HG03135 (cell line): ENCODE measurements around the gene AIFM3.
"Not testable (repeated sequence)": the region's sequence is repeated elsewhere in the genome, so short reads cannot be mapped to it uniquely, and the experiment has no call there.

Source experiments
- ATAC-seq: cut with Tn5 transposase; IDR thresholded peaks from one replicate; pipeline ENCODE4 v1.9.1; 2021; ENCODE audit warnings: mild to moderate bottlenecking, moderate library complexity; ENCODE audit not compliant: unreplicated experiment

Gene AIFM3, protein sequence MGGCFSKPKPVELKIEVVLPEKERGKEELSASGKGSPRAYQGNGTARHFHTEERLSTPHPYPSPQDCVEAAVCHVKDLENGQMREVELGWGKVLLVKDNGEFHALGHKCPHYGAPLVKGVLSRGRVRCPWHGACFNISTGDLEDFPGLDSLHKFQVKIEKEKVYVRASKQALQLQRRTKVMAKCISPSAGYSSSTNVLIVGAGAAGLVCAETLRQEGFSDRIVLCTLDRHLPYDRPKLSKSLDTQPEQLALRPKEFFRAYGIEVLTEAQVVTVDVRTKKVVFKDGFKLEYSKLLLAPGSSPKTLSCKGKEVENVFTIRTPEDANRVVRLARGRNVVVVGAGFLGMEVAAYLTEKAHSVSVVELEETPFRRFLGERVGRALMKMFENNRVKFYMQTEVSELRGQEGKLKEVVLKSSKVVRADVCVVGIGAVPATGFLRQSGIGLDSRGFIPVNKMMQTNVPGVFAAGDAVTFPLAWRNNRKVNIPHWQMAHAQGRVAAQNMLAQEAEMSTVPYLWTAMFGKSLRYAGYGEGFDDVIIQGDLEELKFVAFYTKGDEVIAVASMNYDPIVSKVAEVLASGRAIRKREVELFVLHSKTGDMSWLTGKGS

DNA sequence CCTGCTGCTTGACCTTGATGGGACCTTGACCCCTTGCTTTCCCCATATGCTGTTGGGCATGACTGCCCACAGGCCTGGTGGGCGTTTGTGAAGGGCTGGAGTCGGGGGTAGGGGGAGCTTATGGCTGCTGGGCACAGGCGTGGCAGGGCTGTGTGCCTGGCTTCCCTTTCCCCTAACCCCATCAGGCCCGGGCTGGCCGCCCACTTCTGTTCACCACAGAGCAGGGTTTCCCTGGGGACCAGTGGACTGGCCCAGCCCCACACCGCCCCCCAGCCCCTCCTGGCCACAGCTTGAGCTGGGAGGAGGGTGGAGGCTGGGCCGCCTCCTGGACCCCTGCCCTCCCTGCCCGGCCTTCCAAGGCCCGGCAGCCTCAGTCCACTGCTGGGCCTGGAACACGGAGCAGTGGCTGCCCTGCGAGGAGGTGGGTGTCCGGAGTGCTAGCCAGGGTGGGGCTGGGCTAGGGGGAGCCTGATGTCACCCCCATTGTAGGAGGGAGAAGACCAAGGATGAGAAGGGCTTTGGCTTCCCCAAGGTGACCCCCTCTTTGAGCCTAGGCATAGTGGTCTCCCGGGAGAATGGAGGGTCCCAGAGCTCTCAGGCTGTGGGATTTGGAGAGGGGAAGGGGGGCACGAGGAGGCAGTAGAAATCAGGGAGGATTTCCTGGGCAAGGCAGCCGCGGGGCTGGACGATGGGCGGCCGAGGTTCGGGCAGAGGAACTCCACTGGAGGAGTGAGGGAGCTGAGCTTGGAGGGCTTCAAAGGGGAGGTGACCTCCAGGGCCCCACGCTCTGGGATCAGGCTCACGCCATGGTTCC is at the start of gene AIFM3:
TSS of gene AIFM3 (plus strand) at position 373 of the 814 bp plus-strand sequence. CDS start 690 bp downstream, outside the sequence.
- ATAC-seq, result no peak

DNA sequence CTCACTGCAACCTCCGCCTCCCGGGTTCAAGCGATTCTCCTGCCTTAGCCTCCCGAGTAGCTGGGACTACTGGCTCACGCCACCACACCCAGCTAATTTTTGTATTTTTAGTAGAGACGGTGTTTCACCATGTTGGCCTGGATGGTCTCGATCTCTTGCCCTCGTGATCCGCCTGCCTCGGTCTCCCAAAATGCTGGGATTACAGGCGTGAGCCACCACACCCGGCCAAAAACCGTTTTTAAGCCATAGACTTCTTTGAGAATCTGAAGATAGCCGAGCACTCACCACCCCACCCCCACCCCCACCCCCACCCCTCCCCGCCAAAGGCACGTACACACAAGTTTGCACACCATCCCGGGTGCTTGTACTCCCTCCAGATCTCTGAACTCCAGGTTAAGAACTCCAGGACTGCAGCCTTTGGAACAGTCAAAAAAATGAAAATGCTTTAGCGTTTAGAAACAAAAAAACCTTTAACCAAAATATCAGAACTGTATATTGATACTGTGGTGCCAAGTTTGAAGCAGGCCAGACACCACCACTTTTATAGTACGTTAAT is 48.3 kb upstream of the AIFM3 start:
- ATAC-seq, result no peak

- no peak for ATAC-seq
Measured at GRCh38 chr22:20919718-20920117, 47.3 kb upstream of the AIFM3 start.

GRCh38 chr22:20920881-20921203 is 46.2 kb upstream of the AIFM3 start:
- no peak for ATAC-seq

GRCh38 chr22:20922141-20922751 is 44.8 kb upstream of the AIFM3 start:
- ATAC-seq, result no peak

DNA sequence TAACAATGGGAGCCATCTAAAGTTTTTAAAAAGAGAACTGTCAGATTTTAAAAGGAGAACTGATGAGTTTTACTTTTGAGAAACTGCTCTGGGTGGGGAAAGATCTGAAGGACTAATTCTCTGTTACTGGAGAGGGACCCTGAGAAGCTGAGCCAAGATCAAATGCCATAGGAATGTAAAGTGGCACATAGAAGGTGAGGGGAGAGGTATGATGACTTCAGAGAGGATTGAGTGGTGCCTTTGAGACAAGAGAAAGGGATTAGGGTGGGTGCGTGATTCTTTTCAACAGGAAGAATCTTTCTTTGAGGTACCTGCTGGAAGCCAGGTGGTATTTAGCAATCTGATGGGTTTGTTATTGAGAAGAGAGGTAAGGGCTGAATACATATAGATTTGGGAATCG is 40.8 kb upstream of the AIFM3 start:
- ATAC-seq, result no peak

GRCh38 chr22:20927940-20928572 is 39.0 kb upstream of the AIFM3 start:
- ATAC-seq, result no peak

DNA sequence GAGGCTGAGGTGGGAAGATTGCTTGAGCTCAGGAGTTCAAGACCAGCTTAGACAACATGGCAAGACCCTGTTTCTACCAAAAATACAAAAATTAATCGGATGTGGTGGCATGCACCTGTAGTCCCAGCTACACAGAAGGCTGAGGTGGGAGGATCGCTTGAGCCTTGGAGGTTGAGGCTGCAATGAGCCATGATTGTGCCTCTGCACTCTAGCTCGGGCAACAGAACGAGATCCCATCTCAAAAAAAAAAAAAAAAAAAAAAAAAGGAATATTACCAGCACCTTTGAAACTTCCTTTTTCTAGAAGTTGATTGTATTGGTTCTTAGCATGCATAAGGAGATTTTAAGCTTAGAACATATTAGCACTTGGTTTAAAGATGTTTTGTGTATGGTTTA is 38.5 kb upstream of the AIFM3 start:
- ATAC-seq, result no peak

DNA sequence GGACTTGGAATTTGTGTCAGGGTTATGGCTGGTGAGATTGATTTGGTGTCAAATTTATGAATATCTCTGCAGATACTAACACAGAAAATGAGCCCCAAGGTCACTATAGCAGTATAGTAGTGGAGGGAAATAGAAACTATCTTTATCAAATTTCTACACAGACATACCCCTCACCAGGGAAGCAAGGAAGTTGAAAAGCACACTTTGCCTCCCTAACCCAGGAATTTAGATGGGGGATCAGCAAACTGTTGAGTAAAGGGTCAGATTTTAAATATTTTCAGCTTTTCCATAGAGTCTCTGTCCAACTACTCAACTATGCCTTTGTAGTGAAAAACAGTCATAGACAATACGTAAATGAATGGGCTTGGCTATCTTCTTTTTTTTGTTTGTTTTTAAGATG is 37.1 kb upstream of the AIFM3 start:
- no peak for ATAC-seq

- ATAC-seq, result not testable (repeated sequence)
Measured at GRCh38 chr22:20930435-20930834, 36.6 kb upstream of the AIFM3 start.

DNA sequence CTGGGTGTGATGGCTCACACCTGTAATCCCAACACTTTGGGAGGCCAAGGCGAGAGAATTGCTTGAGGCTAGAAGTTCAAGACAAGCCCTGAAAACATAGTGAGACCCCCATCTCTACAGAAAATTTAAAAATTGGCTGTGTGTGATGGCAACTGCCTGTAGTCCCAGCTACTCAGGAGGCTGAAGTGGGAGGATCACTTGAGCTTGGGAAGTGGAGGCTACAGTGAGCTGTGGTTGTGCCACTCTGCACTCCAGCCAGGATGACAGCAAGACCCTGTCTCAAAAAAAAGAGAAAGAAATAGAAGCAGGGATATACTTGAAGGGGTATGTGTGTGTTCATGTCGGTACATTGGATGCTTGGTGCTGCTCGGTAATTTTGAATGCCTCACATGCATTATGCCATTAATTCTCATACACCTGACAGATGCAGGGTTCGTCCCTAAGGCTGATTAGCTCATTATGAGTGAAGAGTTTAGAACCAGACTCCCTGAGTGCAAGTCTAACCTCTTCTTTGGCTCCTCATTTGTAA is 35.9 kb upstream of the AIFM3 start:
- no peak for ATAC-seq

GRCh38 chr22:20933910-20934309 is 33.1 kb upstream of the AIFM3 start:
- ATAC-seq, result no peak

- not testable (repeated sequence) for ATAC-seq
Measured at GRCh38 chr22:20935049-20935448, 32.0 kb upstream of the AIFM3 start.

GRCh38 chr22:20935780-20936539 is 31.1 kb upstream of the AIFM3 start:
- not testable (repeated sequence) for ATAC-seq

DNA sequence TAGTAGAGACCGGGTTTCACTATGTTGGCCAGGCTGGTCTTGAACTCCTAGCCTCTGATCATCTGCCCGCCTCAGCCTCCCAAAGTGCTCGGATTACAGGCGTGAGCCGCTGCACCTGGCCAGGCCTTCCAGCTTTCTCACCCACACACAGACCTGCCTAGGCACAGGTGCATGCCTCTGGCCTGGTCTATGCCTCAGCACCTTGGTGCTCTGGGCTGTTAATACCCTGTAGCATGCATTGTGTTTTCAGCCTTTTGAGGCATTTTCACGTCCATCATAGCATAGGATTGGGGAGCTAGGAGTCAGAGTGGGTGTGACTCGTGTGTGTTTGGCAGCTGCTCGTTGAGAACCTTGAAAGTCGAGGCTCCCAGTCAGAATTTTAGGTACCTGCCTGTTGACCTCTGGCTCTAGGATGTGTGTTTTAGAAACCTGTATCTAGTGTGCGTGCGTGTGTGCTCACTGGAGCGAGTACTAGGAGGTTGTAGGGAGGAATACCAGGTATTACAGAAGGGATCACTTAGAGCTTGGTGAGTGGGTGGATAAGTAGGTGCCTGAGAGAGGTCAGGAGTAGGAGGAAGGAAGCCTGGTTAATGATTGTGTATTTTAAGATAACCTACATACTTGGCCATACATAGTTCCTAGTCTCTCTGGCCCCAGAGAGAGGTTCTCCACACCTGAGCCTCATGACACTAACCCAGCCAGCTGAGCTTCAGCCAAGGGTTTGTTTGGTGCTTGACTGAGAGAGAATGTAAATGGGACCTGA is 29.8 kb upstream of the AIFM3 start:
- ATAC-seq, result no peak

DNA sequence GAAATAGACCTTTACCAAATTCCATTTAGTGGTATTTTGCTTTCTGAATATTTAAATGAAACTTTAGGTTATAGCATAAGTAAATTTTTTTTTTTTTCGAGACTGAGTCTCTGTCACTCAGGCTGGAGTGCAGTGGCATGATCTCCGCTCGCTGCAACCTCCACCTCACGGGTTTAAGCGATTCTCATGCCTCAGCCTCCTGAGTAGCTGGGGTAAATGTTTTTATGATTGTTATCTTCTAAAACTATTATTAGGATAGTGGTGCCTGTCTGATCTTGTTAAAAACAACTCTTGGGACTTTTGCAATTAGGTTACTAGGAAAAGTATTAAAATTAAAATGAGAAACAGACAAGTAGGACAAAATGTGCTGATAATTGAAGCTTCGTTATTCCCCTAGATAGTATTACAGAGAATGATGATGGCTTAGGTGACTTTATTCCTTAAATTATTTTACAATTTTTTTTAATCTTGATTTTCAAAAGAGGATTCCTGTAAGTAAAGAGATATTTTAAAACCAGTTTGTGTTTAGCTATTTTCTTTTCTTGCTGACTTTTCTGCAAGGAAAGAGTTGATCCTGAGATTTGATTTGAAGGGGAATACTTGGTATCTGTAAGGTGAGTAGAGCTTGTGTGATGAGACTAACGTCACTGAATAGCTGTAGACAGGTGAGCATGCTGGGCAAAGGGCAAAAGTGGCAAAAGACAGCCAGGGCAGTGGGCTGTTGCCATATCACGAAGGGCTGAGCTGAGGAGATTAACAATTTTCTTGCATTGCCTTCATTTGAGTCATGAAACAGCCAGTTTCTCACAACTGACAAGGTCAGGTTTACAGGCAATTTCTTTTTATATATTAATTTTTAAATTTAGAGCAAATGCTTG is 29.0 kb upstream of the AIFM3 start:
- ATAC-seq, result no peak

- ATAC-seq, result not testable (repeated sequence)
Measured at GRCh38 chr22:20939457-20940185, 27.4 kb upstream of the AIFM3 start.
